ENCODE data around the gene ACAN. TPM values are rescaled to one million over a fixed set of nuclear protein-coding genes. Genes with fewer than 3 reads are reported as not detected.

The ACAN gene
- total RNA-seq, 2 donors from 2014 or later = 0.14 to 4.7 TPM

- Histone ChIP-seq H3K4me1 (replicated peaks) (no peaks in the 10 kb centered on the region), H3K36me3 (no peaks in the 10 kb centered on the region), H3K9me3 (no peaks in the 10 kb centered on the region), H3K4me3 (peak overlapping the region; percentile 60 to 66), H3K27me3 (replicated peaks; ENCODE audit: insufficient read depth) (no peaks in the 10 kb centered on the region), H3K27ac (peak overlapping the region; percentile 77 to 78)
- no peak for DNase-seq (ENCODE audit: low spot score)
- WGBS = 4% methylated on average over 17 of the region's 20 CpGs
- no peak for TF ChIP-seq POLR2AphosphoS5 (IDR thresholded peaks at IDR 0.05)
- TF ChIP-seq POLR2A (IDR thresholded peaks at IDR 0.05) = no peak
- TF ChIP-seq CTCF (IDR thresholded peaks at IDR 0.05) = no peak
- intact Hi-C loops (cut with DNase I) = loop anchor here (5.0 kb wide), 1 partner anchor 435 kb away; no protein-coding TSS in a partner anchor
These were observed 109.3 kb downstream of the ACAN start for GRCh38 chr15:88912500-88912921.

GRCh38 chr15:88913017-88913849 lies 110.0 kb downstream of the ACAN start, which contains the start of gene MFGE8:
TSS of gene MFGE8 (minus strand) at chr15:88913379. CDS start at chr15:88913319, 60 bp downstream.
- H3K4me3 ChIP-seq = peak within 1 kb of the TSS; percentile 60 to 66
- H3K27me3 ChIP-seq (replicated peaks; ENCODE audit: insufficient read depth) = peaks cover 2% of the 10 kb centered on the region
- DNase-seq (ENCODE audit: low spot score) = peak; percentile 48
- H3K9me3 ChIP-seq = no peaks in the 10 kb centered on the region
- no peaks in the 10 kb centered on the region for H3K4me1 ChIP-seq (replicated peaks)
- WGBS = under 1% methylated on average over 62 of the region's 67 CpGs
- peak within 1 kb of the TSS; percentile 77 to 78 for H3K27ac ChIP-seq
- TF ChIP-seq POLR2A (IDR thresholded peaks at IDR 0.05) (peak; percentile 73), POLR2AphosphoS5 (IDR thresholded peaks at IDR 0.05) (peak; percentile 64), CTCF (IDR thresholded peaks at IDR 0.05) (peak in 1 of 4 experiments; percentile 31)
- H3K36me3 ChIP-seq = no peaks in the 10 kb centered on the region
- intact Hi-C loops (cut with DNase I) = loop anchor here (5.0 kb wide), 1 partner anchor 436 kb away; no protein-coding TSS in a partner anchor

GRCh38 chr15:88913850-88914169 lies 110.6 kb downstream of the ACAN start:
- TF ChIP-seq CTCF (IDR thresholded peaks at IDR 0.05) (no peak), POLR2AphosphoS5 (IDR thresholded peaks at IDR 0.05) (no peak), POLR2A (IDR thresholded peaks at IDR 0.05) (no peak)
- 60% methylated on average over 4 of the region's 4 CpGs for WGBS
- H3K9me3 ChIP-seq = no peaks in the 10 kb centered on the region
- intact Hi-C loops (cut with DNase I) = loop anchor here (5.0 kb wide), 1 partner anchor 437 kb away; no protein-coding TSS in a partner anchor
- peak overlapping the region in 1 of 2 donors; percentile 78 for H3K27ac ChIP-seq
- no peaks in the 10 kb centered on the region for H3K4me1 ChIP-seq (replicated peaks)
- no peaks in the 10 kb centered on the region for H3K36me3 ChIP-seq
- peaks cover 2% of the 10 kb centered on the region for H3K27me3 ChIP-seq (replicated peaks; ENCODE audit: insufficient read depth)
- no peak for DNase-seq (ENCODE audit: low spot score)
- H3K4me3 ChIP-seq = no peak overlapping the region

- no peaks in the 10 kb centered on the region for H3K36me3 ChIP-seq
- H3K9me3 ChIP-seq = no peaks in the 10 kb centered on the region
- TF ChIP-seq POLR2A (IDR thresholded peaks at IDR 0.05) (no peak), POLR2AphosphoS5 (IDR thresholded peaks at IDR 0.05) (no peak), CTCF (IDR thresholded peaks at IDR 0.05) (no peak)
- 93% methylated on average over 10 of the region's 10 CpGs for WGBS
- intact Hi-C loops (cut with DNase I) = no loop called here
- H3K4me1 ChIP-seq (replicated peaks) = no peaks in the 10 kb centered on the region
- H3K4me3 ChIP-seq = no peak overlapping the region
- H3K27me3 ChIP-seq (replicated peaks; ENCODE audit: insufficient read depth) = peaks cover 2% of the 10 kb centered on the region
- DNase-seq (ENCODE audit: low spot score) = no peak
- H3K27ac ChIP-seq = no peak overlapping the region
These were observed 112.1 kb downstream of the ACAN start for GRCh38 chr15:88915354-88915753.
